BE2C (cell line): ENCODE results near the gene FANCC.

Experiments
- DNase-seq: peaks from one replicate; pipeline ENCODE4 v3.0.0-alpha.2; 2020
- H3K27me3 ChIP-seq: fragments of 250-450 bp; sonication (Bioruptor Pico); 2 replicates; pipeline ENCODE4 v1.5.1; 2020; ENCODE audit warnings: mild to moderate bottlenecking
- H3K36me3 ChIP-seq: fragments of 250-450 bp; sonication (Bioruptor Pico); 2 replicates; pipeline ENCODE4 v1.5.1; 2020; ENCODE audit warnings: mild to moderate bottlenecking
- H3K4me1 ChIP-seq: fragments of 250-450 bp; sonication (Bioruptor Pico); 2 replicates; pipeline ENCODE4 v1.5.1; 2020
- H3K4me3 ChIP-seq: 2 replicates; pipeline ENCODE4 v1.5.1; 2011; ENCODE audit warnings: low read depth, low read length
- H3K9me3 ChIP-seq: fragments of 250-450 bp; sonication (Bioruptor Pico); 2 replicates; pipeline ENCODE4 v1.5.1; 2020
- TF ChIP-seq, protein P1 (sequence below): IDR thresholded peaks from 2 replicates; pipeline ENCODE4 v1.5.1; 2012; ENCODE audit warnings: mild to moderate bottlenecking, low read depth, low read length

Gene FANCC

DNA sequence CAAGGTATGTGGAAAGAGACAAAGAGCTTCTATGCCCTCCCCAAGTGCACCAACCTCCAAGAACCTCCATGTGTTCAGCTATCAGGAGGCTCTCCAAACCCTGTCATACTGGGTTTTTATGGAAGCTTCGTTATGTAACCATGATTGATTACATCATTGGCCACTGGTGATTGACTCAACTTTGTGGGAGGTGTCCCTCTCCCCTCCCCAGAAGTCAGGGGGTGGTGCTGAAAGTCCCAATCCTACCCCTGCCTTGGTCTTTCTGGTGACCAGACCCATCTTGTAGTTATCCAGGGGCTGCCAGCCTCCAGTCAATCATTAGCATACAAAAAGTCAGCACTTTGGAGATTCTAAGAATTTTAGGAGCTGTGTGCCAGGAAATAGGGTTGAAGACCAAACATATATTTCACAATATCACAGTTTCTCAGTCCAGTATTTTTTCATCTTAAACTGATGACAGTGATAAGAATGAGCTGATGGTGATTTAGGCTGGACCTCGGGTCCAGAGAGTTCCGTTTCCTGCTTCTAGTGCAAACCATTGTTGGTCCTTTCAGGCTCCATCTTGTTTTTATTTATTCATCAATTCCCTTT lies 27.3 kb upstream of the FANCC start:
- no peaks in the 10 kb centered on the region for H3K4me1 ChIP-seq
- H3K9me3 ChIP-seq: no peaks in the 10 kb centered on the region
- H3K4me3 ChIP-seq: no peak overlapping the region
- TF ChIP-seq, protein P1, sequence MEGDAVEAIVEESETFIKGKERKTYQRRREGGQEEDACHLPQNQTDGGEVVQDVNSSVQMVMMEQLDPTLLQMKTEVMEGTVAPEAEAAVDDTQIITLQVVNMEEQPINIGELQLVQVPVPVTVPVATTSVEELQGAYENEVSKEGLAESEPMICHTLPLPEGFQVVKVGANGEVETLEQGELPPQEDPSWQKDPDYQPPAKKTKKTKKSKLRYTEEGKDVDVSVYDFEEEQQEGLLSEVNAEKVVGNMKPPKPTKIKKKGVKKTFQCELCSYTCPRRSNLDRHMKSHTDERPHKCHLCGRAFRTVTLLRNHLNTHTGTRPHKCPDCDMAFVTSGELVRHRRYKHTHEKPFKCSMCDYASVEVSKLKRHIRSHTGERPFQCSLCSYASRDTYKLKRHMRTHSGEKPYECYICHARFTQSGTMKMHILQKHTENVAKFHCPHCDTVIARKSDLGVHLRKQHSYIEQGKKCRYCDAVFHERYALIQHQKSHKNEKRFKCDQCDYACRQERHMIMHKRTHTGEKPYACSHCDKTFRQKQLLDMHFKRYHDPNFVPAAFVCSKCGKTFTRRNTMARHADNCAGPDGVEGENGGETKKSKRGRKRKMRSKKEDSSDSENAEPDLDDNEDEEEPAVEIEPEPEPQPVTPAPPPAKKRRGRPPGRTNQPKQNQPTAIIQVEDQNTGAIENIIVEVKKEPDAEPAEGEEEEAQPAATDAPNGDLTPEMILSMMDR: no peak
- no peaks in the 10 kb centered on the region for H3K36me3 ChIP-seq
- no peak for DNase-seq
- H3K27me3 ChIP-seq: no peaks in the 10 kb centered on the region; the same call in 1 of the 2 replicates

DNA sequence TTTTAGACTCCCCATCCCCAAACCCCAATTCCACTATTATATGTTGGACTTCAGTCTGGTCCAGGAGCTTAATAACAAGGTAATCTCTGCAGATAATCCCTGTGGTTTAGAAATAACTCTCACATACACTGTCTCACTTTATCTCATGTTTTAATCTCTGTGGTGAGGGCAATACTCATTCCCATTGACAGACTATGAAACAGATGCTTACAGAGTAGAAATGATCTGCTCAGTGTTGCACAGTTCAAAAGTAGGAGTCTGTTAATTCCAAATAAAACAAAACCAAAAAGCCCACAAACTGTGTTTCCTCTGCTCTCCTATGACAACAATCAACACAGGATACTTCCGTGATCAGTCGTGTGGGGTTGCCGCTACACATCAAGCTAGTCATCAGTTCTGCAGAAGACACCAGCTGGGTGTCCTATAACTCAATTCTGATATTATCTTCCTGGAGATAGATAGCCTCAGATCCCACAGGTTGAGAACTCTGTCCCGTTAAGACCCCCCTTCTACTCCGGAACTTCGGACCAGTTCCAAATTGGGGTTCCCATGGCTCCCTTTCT lies 26.3 kb upstream of the FANCC start:
- Histone ChIP-seq H3K4me1 (no peaks in the 10 kb centered on the region), H3K4me3 (no peak overlapping the region), H3K27me3 (no peaks in the 10 kb centered on the region; the same call in 1 of the 2 replicates), H3K36me3 (no peaks in the 10 kb centered on the region), H3K9me3 (no peaks in the 10 kb centered on the region)
- no peak for DNase-seq
- TF ChIP-seq, protein P1: no peak

DNA sequence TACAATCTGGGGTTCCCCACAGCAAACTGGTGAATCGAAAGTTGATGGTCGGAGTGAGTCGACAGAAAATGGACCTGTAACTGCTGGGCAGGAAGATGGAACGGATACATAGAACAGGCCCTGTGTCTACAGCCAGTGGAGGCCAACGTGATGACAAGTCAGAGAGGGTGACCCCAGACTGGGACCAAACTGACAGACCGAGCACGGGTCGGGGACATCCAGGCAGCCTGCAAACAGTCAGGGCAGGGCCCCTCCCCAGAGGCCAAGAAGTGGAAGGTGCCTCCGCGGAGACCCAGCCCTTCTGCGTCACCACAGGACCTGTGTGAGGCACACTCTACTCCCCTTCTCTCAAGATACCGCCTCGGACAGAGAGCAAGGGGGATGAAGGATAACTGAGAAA lies 25.1 kb upstream of the FANCC start:
- no peak for DNase-seq
- Histone ChIP-seq H3K4me1 (no peaks in the 10 kb centered on the region), H3K36me3 (no peaks in the 10 kb centered on the region), H3K9me3 (no peaks in the 10 kb centered on the region), H3K27me3 (no peaks in the 10 kb centered on the region; the same call in 1 of the 2 replicates), H3K4me3 (no peak overlapping the region)
- TF ChIP-seq, protein P1: no peak

DNA sequence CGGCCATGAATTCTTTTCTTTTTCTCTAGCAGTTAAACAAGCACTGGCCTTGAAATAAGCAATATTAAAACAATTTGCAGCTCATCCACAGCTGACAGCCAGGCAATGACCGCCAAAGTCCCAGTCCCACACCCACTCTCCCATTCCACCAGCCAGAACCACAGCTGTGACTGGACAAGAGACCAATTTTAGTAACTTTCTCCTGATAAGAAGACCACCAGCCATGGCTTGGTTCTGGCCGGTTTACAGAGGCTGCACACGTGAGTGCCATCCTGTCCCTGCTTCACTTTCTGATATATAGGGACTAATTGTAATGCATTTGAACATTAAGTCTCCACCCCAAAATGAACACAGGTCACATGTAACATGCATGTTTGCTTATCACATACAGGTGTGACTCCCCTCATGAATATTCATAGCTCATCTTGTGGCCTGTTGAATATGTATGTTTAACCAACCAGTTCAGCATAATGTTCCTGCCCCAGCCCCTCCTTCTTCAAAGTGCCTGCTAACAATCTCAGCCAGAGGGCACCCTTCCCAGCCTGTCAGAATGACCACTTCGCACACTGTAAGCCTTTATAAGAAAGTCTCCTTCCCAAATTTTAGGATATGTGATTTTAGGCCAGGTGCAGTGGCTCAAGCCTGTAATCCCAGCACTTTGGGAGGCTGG lies 23.9 kb upstream of the FANCC start:
- no peaks in the 10 kb centered on the region for H3K9me3 ChIP-seq
- TF ChIP-seq, protein P1: peak; percentile 36; the same call in 1 of the 2 replicates
- H3K4me3 ChIP-seq: no peak overlapping the region
- DNase-seq: no peak
- no peaks in the 10 kb centered on the region; the same call in 1 of the 2 replicates for H3K27me3 ChIP-seq
- no peaks in the 10 kb centered on the region for H3K4me1 ChIP-seq
- no peaks in the 10 kb centered on the region for H3K36me3 ChIP-seq

DNA sequence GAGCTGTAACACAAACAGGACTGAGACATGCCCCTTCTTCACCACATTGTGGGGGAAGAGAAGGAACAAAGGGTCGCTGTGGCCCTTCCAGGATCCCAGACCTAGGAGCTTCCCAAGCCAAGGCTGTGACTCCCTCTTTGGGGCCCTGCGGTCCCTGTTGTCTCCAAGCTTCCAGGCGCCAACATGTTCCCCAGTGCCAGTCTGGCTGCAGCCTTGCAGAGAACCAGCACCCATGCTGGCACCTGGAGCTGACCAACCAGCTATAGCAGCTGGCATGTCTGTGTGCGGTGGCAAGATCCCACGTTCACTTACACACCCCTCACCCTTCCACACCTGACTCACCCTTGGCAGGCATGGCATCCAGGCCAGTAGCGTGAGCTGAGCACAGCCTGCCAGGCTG lies 20.7 kb upstream of the FANCC start:
- TF ChIP-seq, protein P1: no peak
- Histone ChIP-seq H3K9me3 (no peaks in the 10 kb centered on the region), H3K4me1 (no peaks in the 10 kb centered on the region), H3K27me3 (no peaks in the 10 kb centered on the region), H3K4me3 (no peak overlapping the region), H3K36me3 (no peaks in the 10 kb centered on the region)
- DNase-seq: no peak

DNA sequence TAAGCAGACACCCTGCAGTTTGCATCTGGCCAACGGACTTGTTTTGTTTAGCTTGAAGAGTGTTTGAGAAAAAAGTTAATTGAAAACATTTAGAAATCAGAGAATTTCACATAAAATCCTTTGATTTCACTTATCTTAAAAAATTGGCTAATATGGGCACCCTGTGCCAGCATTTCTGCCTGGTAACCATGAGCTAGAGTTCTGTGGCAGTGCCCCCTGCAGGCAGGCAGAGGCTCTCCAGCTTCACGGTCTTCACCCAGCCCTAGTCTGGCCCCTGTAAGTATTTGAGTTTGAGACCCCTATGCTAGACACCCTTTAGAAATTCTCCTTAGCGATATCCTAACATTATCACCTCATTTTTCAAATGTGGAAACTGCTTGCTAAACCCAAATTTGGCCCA lies 18.8 kb upstream of the FANCC start:
- Histone ChIP-seq H3K27me3 (no peaks in the 10 kb centered on the region), H3K9me3 (no peaks in the 10 kb centered on the region), H3K4me1 (no peaks in the 10 kb centered on the region), H3K36me3 (no peaks in the 10 kb centered on the region), H3K4me3 (no peak overlapping the region)
- TF ChIP-seq, protein P1: peak; percentile 69
- DNase-seq: no peak
